Measurements from ENCODE around the gene KRT71.

DNA sequence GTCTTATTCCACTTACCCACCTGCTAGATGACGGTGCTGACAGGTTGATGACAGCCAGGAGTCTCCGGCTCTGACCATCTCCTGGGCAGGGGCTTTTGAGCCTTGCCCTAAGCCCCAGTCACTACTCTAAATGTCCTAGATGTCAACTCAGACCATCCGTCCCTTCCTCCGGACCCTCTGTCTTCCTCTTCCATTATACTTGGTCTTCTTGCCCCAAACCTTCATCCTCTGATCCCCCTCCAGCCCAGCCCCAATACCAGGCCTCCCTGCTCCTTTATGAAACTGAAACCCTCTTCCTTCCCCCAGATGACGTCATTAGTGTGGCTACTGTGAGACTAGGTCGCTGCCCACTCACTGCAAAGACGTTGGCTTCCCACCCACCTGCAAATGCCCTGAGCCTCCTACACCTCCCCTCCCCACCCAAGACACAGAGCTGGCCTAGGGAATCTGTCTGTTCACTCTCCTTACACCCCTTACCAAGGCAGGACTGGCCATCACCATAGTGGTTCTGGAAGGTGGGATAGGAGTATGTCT, 10.1 kb downstream of the KRT71 start:
- no peak for TF ChIP-seq ARNT (IDR thresholded peaks at IDR 0.05)
- TF ChIP-seq CTBP1 (IDR thresholded peaks at IDR 0.05; ENCODE audit: borderline replicate concordance), result no peak
- no peak for TF ChIP-seq HDGF (IDR thresholded peaks at IDR 0.05; ENCODE audit: borderline replicate concordance)
- TF ChIP-seq BHLHE40 (IDR thresholded peaks at IDR 0.05; ENCODE audit: borderline replicate concordance), result no peak
- TF ChIP-seq FOXA1 (IDR thresholded peaks at IDR 0.05), result no peak
- no peak for TF ChIP-seq FOXM1 (IDR thresholded peaks at IDR 0.05; ENCODE audit: borderline replicate concordance)
- no peak for TF ChIP-seq FOXK2 (IDR thresholded peaks at IDR 0.05)
- no peak for TF ChIP-seq SP1 (IDR thresholded peaks at IDR 0.05)
- TF ChIP-seq L3MBTL2 (conservative IDR thresholded peaks at IDR 0.05), result no peak
- TF ChIP-seq ZNF384 (IDR thresholded peaks at IDR 0.05), result no peak
- no peak for TF ChIP-seq TARDBP (IDR thresholded peaks at IDR 0.05)

Measured in HEK293T (cell line).